COLO829 (cell line): ENCODE results near the gene NUP155.
"Not testable (repeated sequence)": the region's sequence is repeated elsewhere in the genome, so short reads cannot be mapped to it uniquely, and the experiment has no call there.

Experiments
- DNase-seq: peaks from one replicate; pipeline ENCODE4 v3.0.0; 2012; ENCODE audit warnings: low spot score

The NUP155 gene

GRCh38 chr5:37370864-37371726 is at the start of gene NUP155:
Gene NUP155, minus strand, starts transcription at chr5:37371106. Its CDS starts 129 bp downstream, at chr5:37370977.
- DNase-seq = peak; percentile 87

GRCh38 chr5:37417347-37417746 is 46.4 kb upstream of the NUP155 start:
- no peak for DNase-seq

DNA sequence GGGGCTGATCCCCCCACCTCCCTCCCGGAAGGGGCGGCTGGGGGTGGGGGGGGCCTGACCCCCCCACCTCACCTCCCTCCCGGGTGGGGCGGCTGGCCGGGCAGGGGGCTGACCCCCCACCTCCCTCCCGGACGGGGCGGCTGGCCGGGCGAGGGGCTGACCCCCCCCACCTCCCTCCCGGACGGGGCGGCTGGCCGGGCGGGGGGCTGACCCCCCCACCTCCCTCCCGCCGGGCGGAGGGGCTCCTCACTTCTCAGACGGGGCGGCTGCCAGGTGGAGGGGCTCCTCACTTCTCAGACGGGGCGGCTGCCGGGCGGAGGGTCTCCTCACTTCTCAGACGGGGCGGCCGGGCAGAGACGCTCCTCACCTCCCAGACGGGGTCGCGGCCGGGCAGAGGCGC is 44.5 kb upstream of the NUP155 start:
- DNase-seq = not testable (repeated sequence)

DNA sequence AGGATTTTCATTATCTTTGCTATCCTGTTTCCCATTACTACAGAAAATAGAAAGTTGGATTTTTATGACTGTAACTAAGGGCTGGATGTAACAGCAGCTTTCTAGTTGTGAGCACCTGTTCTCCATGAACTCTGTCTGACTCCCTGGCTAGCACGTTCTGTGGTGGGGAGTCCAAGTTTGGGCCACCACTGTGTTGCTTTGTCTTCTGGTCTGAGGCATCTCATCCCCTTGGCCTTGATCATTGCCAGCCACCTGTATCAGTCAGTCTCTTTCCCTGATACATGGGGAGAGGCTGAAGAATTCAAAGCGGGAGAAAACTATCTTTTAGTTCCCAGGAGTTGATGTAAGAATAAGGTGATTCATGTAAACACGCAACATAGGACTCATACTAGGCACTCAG is 41.6 kb upstream of the NUP155 start:
- DNase-seq = no peak

GRCh38 chr5:37400501-37400900 is 29.6 kb upstream of the NUP155 start:
- no peak for DNase-seq

DNA sequence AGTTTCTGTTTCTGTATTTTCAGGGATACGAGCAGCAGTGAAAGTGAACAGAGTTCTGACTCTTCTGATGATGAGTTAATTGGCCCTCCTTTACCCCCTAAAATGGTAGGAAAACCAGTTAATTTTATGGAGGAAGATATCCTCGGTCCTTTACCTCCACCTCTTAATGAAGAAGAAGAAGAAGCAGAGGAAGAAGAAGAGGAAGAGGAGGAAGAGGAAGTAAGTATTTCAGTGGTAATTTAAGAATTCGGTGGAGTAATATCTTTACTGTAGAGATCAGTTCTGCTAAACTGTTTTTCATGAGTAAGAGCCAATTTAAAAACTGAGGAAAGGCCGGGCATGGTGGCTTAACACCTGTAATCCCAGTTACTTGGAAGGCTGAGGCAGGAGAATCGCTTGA is 25.4 kb upstream of the NUP155 start:
- no peak for DNase-seq

DNA sequence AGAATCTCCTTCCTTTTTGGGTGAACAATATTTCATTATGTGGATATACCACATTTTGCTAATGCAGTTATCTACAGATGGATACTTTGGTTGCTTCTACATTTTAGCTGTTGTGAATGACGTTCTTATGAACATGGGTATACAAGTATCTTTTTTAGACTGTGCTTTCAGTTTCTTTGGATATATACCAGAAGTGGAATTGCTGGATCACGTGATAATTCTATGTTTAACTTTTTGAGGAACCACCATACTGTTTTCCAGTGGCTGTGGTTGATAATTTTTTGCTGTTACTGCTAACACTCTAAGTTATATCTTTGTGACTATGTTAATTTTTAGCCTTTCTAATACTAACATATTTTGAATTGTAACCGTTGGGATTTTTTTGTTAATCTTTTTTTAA is 20.7 kb upstream of the NUP155 start:
- DNase-seq = no peak

GRCh38 chr5:37379100-37379628 is 8.3 kb upstream of the NUP155 start, which contains the start of gene WDR70:
Gene WDR70, plus strand, starts transcription at chr5:37379318. Its CDS starts 50 bp downstream, at chr5:37379368.
- DNase-seq = peak; percentile 40

- not testable (repeated sequence) for DNase-seq
These were observed 7.2 kb upstream of the NUP155 start for GRCh38 chr5:37378066-37378465.

- DNase-seq = no peak
These were observed 4.2 kb upstream of the NUP155 start for GRCh38 chr5:37375091-37375490.

GRCh38 chr5:37370550-37370863 is 399 bp downstream of the NUP155 start:
- peak; percentile 22 for DNase-seq

GRCh38 chr5:37355161-37355560 is 15.7 kb downstream of the NUP155 start:
- DNase-seq = no peak

DNA sequence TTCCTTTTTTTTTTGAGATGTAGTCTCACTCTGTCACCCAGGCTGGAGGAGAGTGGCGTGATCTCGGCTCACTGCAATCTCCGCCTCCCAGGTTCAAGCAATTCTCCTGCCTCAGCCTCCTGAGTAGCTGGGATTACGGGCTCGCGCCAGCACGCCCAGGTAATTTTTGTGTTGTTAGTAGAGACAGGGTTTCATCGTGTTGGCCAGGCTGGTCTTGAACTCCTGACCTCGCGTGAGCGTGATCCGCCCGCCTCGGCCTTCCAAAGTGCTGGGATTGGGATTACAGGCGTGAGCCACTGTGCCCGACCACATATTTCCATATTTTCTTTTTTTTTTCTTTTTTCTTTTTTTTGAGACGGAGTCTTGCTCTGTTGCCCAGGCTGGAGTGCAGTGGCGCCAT is 28.2 kb downstream of the NUP155 start:
- not testable (repeated sequence) for DNase-seq

DNA sequence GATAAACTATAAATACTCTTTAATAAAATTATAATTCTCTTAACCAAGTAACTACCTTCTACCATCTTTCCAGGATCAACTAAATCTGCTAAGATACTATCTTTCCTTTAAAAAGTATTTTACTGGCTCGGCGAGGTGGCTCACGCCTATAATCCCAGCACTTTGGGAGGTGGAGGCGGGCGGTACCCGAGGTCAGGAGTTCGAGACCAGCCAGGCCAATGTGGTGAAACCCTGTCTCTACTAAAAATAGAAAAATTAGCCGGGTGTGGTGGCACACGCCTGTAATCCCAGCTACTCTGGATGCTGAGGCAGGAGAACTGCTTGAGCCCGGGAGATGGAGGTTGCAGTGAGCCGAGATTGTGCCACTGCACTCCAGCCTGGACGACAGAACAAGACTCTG is 36.2 kb downstream of the NUP155 start:
- DNase-seq = not testable (repeated sequence)

- DNase-seq = no peak
These were observed 44.4 kb downstream of the NUP155 start for GRCh38 chr5:37326536-37326935.

DNA sequence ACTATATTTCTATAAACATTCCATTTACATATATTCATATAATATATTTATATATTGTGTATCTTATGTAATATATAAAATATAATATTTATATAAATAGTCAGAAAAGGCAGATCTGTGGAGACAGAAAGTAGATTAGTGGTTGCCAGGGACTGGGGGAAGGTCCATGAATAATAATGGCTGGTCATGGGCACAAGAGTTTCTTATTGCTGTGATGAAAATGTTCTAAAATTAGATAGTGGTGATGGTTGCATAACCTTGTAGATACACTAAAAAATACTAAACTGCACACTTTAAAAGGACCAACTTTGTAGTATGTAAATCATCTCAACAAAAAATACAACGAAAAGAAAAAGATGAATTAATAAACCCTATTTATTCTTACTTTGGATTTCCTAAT is 47.3 kb downstream of the NUP155 start:
- no peak for DNase-seq

DNA sequence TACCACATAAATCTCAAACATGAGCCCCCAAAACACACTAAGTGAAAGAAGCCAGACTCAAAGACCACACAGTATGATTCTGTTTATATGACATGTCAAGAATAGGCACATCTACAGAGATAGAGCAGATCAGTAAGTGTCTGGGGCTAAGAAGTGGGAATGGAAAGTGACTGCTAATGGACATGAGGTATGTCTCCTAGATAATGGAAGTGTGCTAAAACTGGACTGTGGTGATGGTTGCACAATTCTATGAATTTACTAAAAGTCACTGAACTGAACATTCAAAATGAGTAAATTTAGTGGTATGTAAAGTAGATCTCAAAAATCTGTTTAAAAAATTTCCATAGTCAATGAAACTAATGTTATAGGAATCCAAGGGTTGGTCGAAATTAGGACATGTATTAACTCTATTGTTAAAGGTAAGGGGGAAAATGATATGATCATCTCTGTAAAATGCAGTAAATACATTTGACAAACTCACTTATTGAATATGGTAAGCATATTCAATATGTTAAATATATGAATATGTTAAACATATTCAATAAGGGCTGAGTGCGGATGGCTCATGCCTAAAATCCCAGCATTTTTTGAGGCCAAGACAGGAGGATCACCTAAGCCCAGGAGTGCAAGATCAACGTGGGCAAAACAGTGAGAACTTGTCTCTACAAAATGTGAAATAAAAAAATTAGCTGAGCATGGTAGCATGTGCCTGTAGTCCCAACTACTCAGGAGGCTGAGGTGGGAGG is 51.7 kb downstream of the NUP155 start:
- no peak for DNase-seq

- no peak for DNase-seq
These were observed 54.9 kb downstream of the NUP155 start for GRCh38 chr5:37316027-37316426.

DNA sequence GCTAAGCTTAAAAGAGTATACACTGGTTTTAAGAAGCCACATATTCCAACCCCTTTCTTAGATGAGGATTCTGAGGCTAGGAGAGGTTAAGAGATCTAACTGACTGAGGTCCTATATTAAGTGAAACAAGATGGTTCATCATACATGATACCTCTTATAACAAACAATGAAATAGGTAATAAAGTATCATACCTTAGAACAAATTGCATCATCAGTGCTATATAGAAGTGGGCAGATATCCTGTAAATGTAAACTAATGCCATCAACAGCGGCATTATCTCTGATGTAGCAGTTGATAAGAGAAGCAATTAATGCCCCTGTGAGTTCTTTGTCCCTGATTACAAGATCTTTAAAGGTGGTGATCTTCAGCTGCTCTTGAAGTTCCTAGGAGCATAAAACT is 60.5 kb downstream of the NUP155 start:
- no peak for DNase-seq

DNA sequence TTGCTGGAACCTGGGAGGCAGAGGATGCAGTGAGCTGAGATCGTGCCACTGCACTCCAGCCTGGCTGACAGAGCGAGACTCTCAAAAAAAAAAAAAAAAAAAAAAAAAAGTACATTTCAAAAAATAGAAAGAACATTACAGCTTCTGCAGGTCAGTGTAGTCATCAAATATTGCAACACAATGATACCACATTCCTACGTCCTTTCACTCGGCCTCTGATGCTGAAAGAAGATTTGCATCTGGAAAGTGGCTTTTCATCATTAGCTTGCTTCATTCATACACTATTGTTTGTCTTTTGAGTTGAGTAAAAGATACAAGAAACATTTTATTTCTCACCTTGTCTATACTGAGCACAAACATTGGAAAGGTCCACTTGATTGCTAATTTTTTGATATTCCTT is 62.1 kb downstream of the NUP155 start:
- DNase-seq = no peak

GRCh38 chr5:37304888-37305287 is 66.0 kb downstream of the NUP155 start:
- DNase-seq = no peak

GRCh38 chr5:37296313-37296712 is 74.6 kb downstream of the NUP155 start:
- DNase-seq = not testable (repeated sequence)

DNA sequence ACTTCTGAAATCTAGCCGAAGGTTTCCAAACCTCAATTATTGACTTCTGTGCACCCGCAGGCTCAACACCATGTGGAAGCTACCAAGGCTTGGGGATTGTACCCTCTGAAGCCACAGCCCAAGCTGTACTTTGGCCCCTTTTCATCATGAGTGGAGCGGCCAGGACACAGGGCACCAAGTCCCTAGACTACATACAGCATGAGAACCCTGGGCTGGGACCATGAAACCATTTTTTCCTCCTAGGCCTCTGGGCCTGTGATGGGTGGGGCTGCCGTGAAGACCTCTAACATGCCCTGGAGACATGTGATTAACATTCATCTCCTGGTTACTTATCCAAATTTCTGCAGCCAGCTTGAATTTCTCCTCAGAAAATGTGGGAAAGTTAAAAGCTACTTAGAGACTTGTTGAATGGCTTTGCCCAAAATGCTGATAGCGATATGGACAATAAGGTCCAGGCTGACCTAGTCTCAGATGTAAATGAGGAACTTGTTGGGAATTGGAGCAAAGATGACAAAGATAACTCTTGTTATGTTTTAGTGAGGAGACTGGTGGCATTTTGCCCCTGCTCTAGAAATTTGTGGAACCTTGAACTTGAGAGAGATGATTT is 87.6 kb downstream of the NUP155 start:
- DNase-seq = no peak
